Muscle layer of colon (tissue), 2 donors: ENCODE measurements around the gene PPIF.
A peak's percentile ranks its signal among the peaks of the same experiment; 100 is the strongest.

Source experiments
- H3K27ac ChIP-seq: one replicate; pipeline ENCODE4 v1.7.0; 2013; ENCODE audit warnings: low read depth, mild to moderate bottlenecking, low read length, moderate library complexity
- H3K27me3 ChIP-seq, 2 donors: one replicate each; pipeline ENCODE4 v1.7.0; 2013; ENCODE audit warnings: low read length in 2 of 2, mild to moderate bottlenecking in 2 of 2; ENCODE audit not compliant: insufficient read depth in 2 of 2, control insufficient read depth in 1 of 2
- H3K36me3 ChIP-seq: one replicate; pipeline ENCODE4 v1.7.0; 2013; ENCODE audit warnings: mild to moderate bottlenecking, low read length; ENCODE audit not compliant: insufficient read depth
- H3K4me1 ChIP-seq: one replicate; pipeline ENCODE4 v1.7.0; 2013; ENCODE audit warnings: mild to moderate bottlenecking, low read length; ENCODE audit not compliant: insufficient read depth
- H3K4me3 ChIP-seq, 2 donors: one replicate each; pipeline ENCODE4 v1.7.0; 2013; ENCODE audit warnings: low read length in 2 of 2, low read depth in 1 of 2, mild to moderate bottlenecking in 1 of 2, moderate library complexity in 1 of 2
- H3K9ac ChIP-seq: one replicate; pipeline ENCODE4 v1.7.0; 2013; ENCODE audit warnings: low read length
- H3K9me3 ChIP-seq: one replicate; pipeline ENCODE4 v1.7.0; 2013; ENCODE audit warnings: mild to moderate bottlenecking, low read length
- donor health status: abdominal sarcoma.
- donor health status: Adenocarcinoma of cecum.

PPIF gene

GRCh38 chr10:79387466-79387973 lies 40.3 kb downstream of the PPIF start:
- Histone ChIP-seq H3K4me3 (no peak overlapping the region), H3K4me1 (peaks cover 70% of the 10 kb centered on the region), H3K9me3 (no peaks in the 10 kb centered on the region), H3K27ac (peak overlapping the region; percentile 70), H3K36me3 (peaks cover 29% of the 10 kb centered on the region), H3K27me3 (no peaks in the 10 kb centered on the region), H3K9ac (no peak overlapping the region)

DNA sequence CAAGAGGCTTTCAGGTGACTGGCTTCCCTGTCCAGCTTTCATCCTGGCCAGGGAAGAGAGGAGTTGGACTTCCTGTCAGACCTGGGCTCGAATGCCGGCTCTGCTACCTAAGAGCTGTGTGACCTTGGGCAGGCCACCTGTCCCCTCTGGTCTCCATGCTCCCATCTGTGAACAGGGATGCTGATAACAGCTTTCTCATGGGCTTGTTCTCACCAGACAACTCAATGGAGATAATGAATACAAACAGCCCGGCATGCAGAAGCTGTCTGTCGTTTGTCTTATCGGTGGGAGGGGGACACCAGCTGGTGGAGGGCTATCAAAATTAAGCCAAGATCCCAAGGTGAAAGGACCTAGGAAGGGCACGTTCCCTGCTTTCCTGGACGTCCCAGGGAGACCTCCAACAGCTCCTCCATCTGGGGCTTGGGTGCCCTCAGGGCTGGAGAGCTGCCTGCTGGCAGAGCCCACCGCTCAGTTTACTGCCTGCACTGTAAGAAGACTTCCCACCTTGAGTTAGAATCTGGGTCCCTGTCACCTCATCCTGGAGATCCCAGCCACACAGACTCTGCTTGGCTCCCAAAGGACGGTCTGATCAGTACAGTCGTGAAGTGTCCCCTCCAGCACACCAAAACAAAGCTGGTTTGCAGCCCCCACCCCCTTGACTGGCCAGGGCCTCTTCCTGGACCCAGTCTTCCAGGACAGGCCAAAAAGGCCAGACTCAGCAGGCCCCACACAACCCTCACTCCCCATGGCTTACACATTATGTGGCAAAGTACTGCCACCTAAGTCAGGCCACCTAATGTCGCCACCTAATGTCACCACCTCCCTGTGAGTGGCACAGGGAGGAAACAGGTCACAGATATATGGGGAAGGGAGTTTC lies 40.9 kb downstream of the PPIF start:
- Histone ChIP-seq H3K27me3 (no peaks in the 10 kb centered on the region), H3K4me3 (no peak overlapping the region), H3K4me1 (peaks cover 67% of the 10 kb centered on the region), H3K9ac (no peak overlapping the region), H3K27ac (peak overlapping the region; percentile 70), H3K36me3 (peaks cover 36% of the 10 kb centered on the region), H3K9me3 (no peaks in the 10 kb centered on the region)

DNA sequence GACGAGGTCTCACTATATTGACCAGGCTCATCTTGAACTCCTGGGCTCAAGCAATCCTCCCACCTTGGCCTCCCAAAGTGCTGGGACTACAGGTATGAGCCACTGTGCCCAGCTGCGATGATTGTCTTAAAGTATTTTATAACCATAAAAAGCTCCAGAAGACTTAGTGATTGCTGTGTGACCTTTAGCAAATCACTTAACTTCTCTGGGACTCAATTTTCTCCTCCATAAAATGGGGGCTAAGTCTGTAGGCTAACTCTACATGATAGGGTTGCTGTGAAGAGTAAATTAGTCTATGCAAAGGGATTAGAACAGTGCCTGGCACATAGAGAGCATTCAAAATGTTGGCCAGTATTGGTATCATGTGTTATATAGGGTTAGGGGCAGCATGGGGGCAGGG lies 42.8 kb downstream of the PPIF start:
- Histone ChIP-seq H3K9me3 (no peaks in the 10 kb centered on the region), H3K36me3 (peaks cover 51% of the 10 kb centered on the region), H3K27me3 (no peaks in the 10 kb centered on the region), H3K4me1 (peaks cover 67% of the 10 kb centered on the region), H3K27ac (peak overlapping the region; percentile 83), H3K4me3 (no peak overlapping the region), H3K9ac (no peak overlapping the region)

DNA sequence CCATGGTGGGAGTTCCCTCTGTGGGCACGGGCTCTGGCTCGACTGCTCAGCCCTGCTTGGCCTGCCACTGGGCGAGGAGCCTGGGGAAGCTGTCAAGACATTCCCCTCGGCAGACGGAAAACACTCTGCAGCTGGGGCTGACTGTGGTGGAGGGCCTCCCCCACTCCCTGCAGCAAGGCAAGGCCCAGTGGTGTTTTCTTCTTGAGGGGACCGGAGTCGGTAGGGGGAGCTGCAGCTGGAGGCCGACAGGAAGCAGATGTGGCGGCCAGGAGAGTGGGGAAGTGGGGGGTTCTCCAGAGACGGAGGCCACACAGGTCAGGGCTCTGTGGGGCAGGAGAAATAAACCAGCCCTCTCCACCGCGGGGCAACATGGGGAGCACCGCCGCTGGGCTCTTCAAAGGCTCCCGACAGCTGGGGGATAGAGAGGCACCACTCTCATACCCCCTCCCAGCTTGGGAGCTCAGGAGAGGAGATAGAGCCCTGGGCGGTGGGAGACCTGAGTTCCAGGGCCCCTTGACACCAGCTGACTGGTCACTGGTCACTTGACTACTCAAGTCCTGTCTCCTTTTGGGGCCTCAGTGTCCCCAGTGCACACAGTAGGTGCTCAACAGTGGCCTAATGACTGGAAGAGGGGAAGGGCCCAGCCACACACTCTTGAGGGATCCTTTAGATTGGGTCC lies 43.4 kb downstream of the PPIF start:
- Histone ChIP-seq H3K27ac (peak overlapping the region; percentile 83), H3K4me1 (peaks cover 67% of the 10 kb centered on the region), H3K27me3 (no peaks in the 10 kb centered on the region), H3K9ac (no peak overlapping the region), H3K36me3 (peaks cover 49% of the 10 kb centered on the region), H3K9me3 (no peaks in the 10 kb centered on the region), H3K4me3 (no peak overlapping the region)

DNA sequence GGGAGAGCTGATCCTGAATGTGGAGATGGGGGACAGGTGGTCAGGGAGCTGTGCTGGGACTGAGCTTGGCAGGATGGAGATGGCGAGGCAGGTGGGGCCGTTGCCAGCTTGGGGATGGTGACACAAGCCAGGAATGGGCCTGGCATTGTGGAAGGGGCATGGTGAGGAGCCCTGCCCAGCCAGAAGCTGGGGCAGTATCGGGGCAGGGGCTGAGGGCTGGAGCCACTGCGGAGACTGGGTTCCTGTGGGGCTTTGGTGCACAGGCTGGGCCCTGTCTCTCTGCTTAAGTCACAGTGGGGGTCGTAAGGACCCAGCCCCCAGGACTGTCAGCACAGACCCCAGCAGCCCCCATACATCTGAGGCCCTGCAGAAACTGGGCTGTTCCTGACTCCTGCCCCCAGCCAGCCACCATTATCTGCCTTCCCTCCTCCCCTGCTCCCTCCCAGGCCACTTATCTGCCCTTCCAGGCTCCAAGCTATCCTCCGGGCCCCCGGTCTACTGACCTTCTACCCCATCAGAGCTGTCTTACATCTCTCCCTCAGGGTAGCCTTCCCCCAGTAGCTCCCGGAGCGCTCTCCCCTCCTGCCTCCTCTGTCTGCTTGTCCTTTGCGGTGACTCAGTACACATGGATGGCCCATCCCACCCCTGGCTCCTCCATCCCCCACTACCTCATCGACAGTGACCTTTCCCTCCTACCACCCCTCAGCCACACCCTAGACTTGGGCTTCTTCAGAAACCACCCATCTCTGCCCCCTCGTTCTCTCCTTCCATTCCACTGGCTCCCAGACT lies 44.2 kb downstream of the PPIF start:
- Histone ChIP-seq H3K9ac (no peak overlapping the region), H3K4me1 (peaks cover 62% of the 10 kb centered on the region), H3K27ac (peak overlapping the region; percentile 83), H3K27me3 (no peaks in the 10 kb centered on the region), H3K4me3 (no peak overlapping the region), H3K9me3 (no peaks in the 10 kb centered on the region), H3K36me3 (peaks cover 42% of the 10 kb centered on the region)

DNA sequence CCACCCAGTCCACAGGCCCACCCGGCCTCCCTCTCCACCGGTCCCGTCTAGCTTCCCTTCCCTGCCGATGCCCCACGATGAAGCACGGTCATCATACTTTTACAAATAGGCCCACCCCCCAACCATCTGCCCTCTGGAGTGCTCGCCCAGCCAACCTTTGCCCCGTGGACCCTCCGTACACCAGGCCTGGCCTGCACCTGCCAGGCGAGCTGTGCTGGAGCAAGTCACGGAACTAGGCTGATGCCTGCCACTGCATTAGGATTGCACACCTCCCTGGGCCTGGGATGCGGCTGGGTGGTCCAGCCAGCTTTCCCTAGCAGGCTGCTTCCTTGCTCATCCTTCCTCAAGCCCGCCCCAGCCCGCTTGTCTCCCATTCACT lies 44.7 kb downstream of the PPIF start:
- Histone ChIP-seq H3K9me3 (no peaks in the 10 kb centered on the region), H3K4me1 (peaks cover 56% of the 10 kb centered on the region), H3K9ac (no peak overlapping the region), H3K27ac (peak overlapping the region; percentile 83), H3K36me3 (peaks cover 37% of the 10 kb centered on the region), H3K27me3 (no peaks in the 10 kb centered on the region), H3K4me3 (no peak overlapping the region)

GRCh38 chr10:79392506-79393176 lies 45.4 kb downstream of the PPIF start:
- Histone ChIP-seq H3K27me3 (no peaks in the 10 kb centered on the region), H3K27ac (no peak overlapping the region), H3K4me1 (peaks cover 50% of the 10 kb centered on the region), H3K4me3 (no peak overlapping the region), H3K36me3 (peaks cover 35% of the 10 kb centered on the region), H3K9ac (no peak overlapping the region), H3K9me3 (no peaks in the 10 kb centered on the region)

DNA sequence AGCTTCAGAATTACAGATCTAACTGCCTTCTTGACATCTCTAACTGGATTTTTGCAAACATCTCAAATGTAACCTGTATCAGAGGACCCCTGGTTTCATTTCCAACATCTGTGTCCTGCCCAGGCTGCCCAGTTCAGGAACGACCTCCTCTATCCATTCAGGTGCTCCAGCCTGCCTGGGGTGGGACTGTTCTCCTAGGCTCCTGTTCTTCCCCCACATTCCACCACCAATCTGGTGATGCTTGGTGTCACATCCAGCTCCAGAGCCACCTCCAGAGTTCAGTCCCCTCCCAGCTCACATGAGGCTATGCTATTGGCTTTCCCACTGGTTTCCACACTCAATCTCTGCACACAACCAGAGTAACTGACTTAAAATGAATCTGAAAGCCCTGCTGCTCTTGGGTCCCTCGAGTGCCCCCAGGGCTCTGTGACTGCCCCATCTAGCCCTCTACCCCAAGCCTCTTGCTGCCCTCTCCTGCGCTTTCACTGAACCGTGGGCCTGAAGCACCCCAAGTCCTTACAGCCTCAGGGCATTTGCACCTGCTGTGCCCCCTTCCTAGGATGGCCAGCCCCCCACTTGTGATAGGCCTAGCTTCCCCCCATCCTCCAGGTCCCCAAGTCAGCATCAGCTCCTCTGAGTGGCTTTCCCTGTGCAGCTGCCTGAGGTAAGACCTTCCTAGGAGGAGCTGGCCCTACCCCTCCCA lies 46.1 kb downstream of the PPIF start:
- H3K9ac ChIP-seq = no peak overlapping the region
- peak overlapping the region; percentile 46 for H3K27ac ChIP-seq
- H3K36me3 ChIP-seq = peaks cover 37% of the 10 kb centered on the region
- peaks cover 43% of the 10 kb centered on the region for H3K4me1 ChIP-seq
- H3K9me3 ChIP-seq = no peaks in the 10 kb centered on the region
- H3K4me3 ChIP-seq = no peak overlapping the region
- no peaks in the 10 kb centered on the region for H3K27me3 ChIP-seq

- H3K4me3 ChIP-seq = no peak overlapping the region
- H3K27me3 ChIP-seq = no peaks in the 10 kb centered on the region
- H3K9ac ChIP-seq = no peak overlapping the region
- no peak overlapping the region for H3K27ac ChIP-seq
- no peaks in the 10 kb centered on the region for H3K9me3 ChIP-seq
- peaks cover 32% of the 10 kb centered on the region for H3K36me3 ChIP-seq
- H3K4me1 ChIP-seq = peaks cover 36% of the 10 kb centered on the region
Measured at GRCh38 chr10:79393924-79394610, 46.8 kb downstream of the PPIF start.

GRCh38 chr10:79394664-79395063 lies 47.4 kb downstream of the PPIF start:
- Histone ChIP-seq H3K4me3 (no peak overlapping the region), H3K9ac (no peak overlapping the region), H3K27me3 (no peaks in the 10 kb centered on the region), H3K36me3 (peaks cover 32% of the 10 kb centered on the region), H3K27ac (no peak overlapping the region), H3K9me3 (no peaks in the 10 kb centered on the region), H3K4me1 (peaks cover 32% of the 10 kb centered on the region)
